OCI-M2 (cell line): ENCODE results near the gene NDUFB5.

Experiments used
- DNase-seq: peaks from one replicate; lab custom pipeline; 2025; ENCODE audit not compliant: unreplicated experiment; lab: John Stamatoyannopoulos, UW

The NDUFB5 gene

DNA sequence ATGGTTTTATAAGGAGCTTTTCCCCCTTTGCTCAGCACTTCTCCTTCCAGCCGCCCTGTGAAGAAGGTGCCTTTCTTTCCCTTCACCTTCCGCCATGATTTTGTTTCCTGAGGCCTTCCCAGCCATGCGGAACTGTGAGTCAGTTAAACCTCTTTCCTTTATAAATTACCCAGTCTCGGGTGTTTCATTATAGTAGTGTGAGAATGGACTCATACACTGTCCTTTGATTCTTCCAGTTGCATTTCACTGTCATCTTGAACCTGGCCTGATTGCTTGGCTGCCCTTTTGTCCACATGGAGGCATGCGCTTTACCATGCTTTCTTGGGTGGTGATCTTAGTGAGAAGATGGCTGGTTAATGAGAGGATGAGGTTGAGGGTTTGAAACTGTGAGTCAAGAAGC lies 71.5 kb downstream of the NDUFB5 start:
- no peak for DNase-seq
